Transverse colon (tissue), 4 donors: ENCODE measurements around the gene BNIP3. TPM values are rescaled to one million over a fixed set of nuclear protein-coding genes. Genes with fewer than 3 reads are reported as not detected.

Experiments
- DNase-seq: peaks from one replicate; pipeline ENCODE4 v3.0.0-alpha.2; 2019
- H3K27ac ChIP-seq, 4 donors: fragments of 200-600 bp; sonication (generic); 2 replicates each; pipeline ENCODE4 v1.5.1; 2016 to 2018; ENCODE audit warnings: inconsistent platforms in 4 of 4
- H3K27me3 ChIP-seq: fragments of 200-600 bp; sonication (generic); 2 replicates; pipeline ENCODE4 v1.5.1; 2017; ENCODE audit warnings: inconsistent platforms
- H3K36me3 ChIP-seq, 4 donors: fragments of 200-600 bp; sonication (generic); 2 replicates each; pipeline ENCODE4 v1.5.1; 2017 to 2019; ENCODE audit warnings: inconsistent platforms in 4 of 4
- H3K4me1 ChIP-seq, 4 donors: fragments of 200-600 bp; sonication (generic); 2 replicates each; pipeline ENCODE4 v1.5.1; 2017 to 2020; ENCODE audit warnings: inconsistent platforms in 4 of 4
- H3K4me3 ChIP-seq, 4 donors: fragments of 200-600 bp; sonication (generic); 1 replicate in 1 of 4; 2 replicates in 3 of 4; pipeline versions ENCODE4 v1.5.1 to v1.6.1; 2017 to 2019; ENCODE audit warnings: inconsistent platforms in 4 of 4
- H3K9me3 ChIP-seq, 2 donors: fragments of 200-600 bp; sonication (generic); 2 replicates each; pipeline ENCODE4 v1.5.1; 2017 to 2019; ENCODE audit warnings: inconsistent platforms in 2 of 2
- CTCF ChIP-seq, 5 experiments: fragments of 200-600 bp in 3 of 5; fragments of 450-650 bp in 2 of 5; sonication (generic) in 3 of 5; IDR thresholded peaks; 1 replicate in 2 of 5; 2 replicates in 3 of 5; pipeline ENCODE4 v1.5.1; 2016 to 2017; ENCODE audit warnings: antibody characterized with exemption in 5 of 5, inconsistent platforms in 3 of 5, mild to moderate bottlenecking in 2 of 5, moderate library complexity in 1 of 5
- EP300 ChIP-seq: sonication (generic); formaldehyde crosslinking; IDR thresholded peaks from one replicate; pipeline ENCODE4 v1.6.1; 2017; ENCODE audit warnings: antibody characterized with exemption, low read depth
- POLR2A ChIP-seq: fragments of 450-650 bp; IDR thresholded peaks from one replicate; pipeline ENCODE4 v1.6.1; 2016; ENCODE audit warnings: antibody characterized with exemption, mild to moderate bottlenecking, moderate library complexity
- POLR2AphosphoS5 ChIP-seq, 3 donors: sonication (generic); formaldehyde crosslinking; IDR thresholded peaks; one replicate each; pipeline ENCODE4 v1.6.1; 2016; ENCODE audit warnings: antibody characterized with exemption in 3 of 3
- WGBS, 2 donors: methylation state at CpG; one replicate each; pipeline ENCODE4 v1.1.5; 2018; ENCODE audit warnings: low coverage in 1 of 2; 5-methylcytosine and 5-hydroxymethylcytosine counted together
- in situ Hi-C, 4 donors: fragments of 200-750 bp; cut with MboI; loops; one replicate each; pipeline versions ENCODE4 v1.15.0 to v1.15.1; 2017; ENCODE audit warnings: low sequenced_read_pairs in 3 of 4, low pct_ligation_motif_present in 1 of 4, low pct_unique_long_range_greater_than_20kb in 1 of 4
- intact Hi-C: fragments of 100-400 bp; cut with DNase I; formaldehyde crosslinking; loops from one replicate; pipeline ENCODE4 v1.15.1; 2023; ENCODE audit warnings: low total_unique reads
- total RNA-seq, 4 donors: library from RNA; depleted of rRNA; stranded (reverse); fragments of >200 nt; gene quantifications; one replicate each; pipeline ENCODE4 v1.1.0, GENCODE V29; 2016

The BNIP3 gene
- total RNA-seq, 4 donors from 2014 or later: 9.7 to 36.8 (median 27.6) TPM

- intact Hi-C loops (no loop called here), in situ Hi-C loops (no loop called here)
- WGBS, 2 donors: 90 to 95% methylated on average over 2 to 20 of the region's 20 CpGs
Observed at GRCh38 chr10:131963350-131963749, 18.4 kb downstream of the BNIP3 start.

GRCh38 chr10:131961777-131962662, 19.7 kb downstream of the BNIP3 start:
- Histone ChIP-seq H3K27ac (no peak overlapping the region), H3K4me3 (no peak overlapping the region), H3K27me3 (no peaks in the 10 kb centered on the region), H3K4me1 (no peaks in the 10 kb centered on the region), H3K36me3 (no peaks in the 10 kb centered on the region), H3K9me3 (no peaks in the 10 kb centered on the region)
- in situ Hi-C loops: no loop called here
- TF ChIP-seq POLR2A (no peak), EP300 (no peak), POLR2AphosphoS5 (IDR thresholded peaks at IDR 0.05) (no peak)
- WGBS, 2 donors: 89 to 92% methylated on average over 24 to 31 of the region's 32 CpGs
- DNase-seq: no peak
- intact Hi-C loops: no loop called here

More at GRCh38 chr10:131963350-131963749, 18.4 kb downstream of the BNIP3 start:
- H3K36me3 ChIP-seq: no peaks in the 10 kb centered on the region
- no peak for TF ChIP-seq EP300
- TF ChIP-seq POLR2AphosphoS5 (IDR thresholded peaks at IDR 0.05): no peak
- TF ChIP-seq CTCF (IDR thresholded peaks at IDR 0.05): no peak
- no peak for TF ChIP-seq POLR2A
- no peak for DNase-seq
- no peaks in the 10 kb centered on the region for H3K4me1 ChIP-seq
- no peaks in the 10 kb centered on the region for H3K27me3 ChIP-seq
- H3K9me3 ChIP-seq: no peaks in the 10 kb centered on the region
- H3K27ac ChIP-seq: no peak overlapping the region
- H3K4me3 ChIP-seq: no peak overlapping the region

- intact Hi-C loops: no loop called here
- H3K9me3 ChIP-seq: no peaks in the 10 kb centered on the region
- in situ Hi-C loops: no loop called here
- DNase-seq: no peak
- no peaks in the 10 kb centered on the region for H3K4me1 ChIP-seq
- 85% methylated on average over 17 of the region's 26 CpGs; no CpG with 5 or more reads in 1 of the 2 donors for WGBS, 2 donors
- H3K27ac ChIP-seq: no peak overlapping the region
- H3K36me3 ChIP-seq: peaks cover 0 to 6% (median 2%) of the 10 kb centered on the region in 4 donors
- no peaks in the 10 kb centered on the region for H3K27me3 ChIP-seq
- TF ChIP-seq POLR2A (no peak), EP300 (no peak), CTCF (IDR thresholded peaks at IDR 0.05) (no peak), POLR2AphosphoS5 (IDR thresholded peaks at IDR 0.05) (no peak)
- no peak overlapping the region for H3K4me3 ChIP-seq
Observed at GRCh38 chr10:131961047-131961776, 20.5 kb downstream of the BNIP3 start.

- H3K4me3 ChIP-seq: no peak overlapping the region
- no peaks in the 10 kb centered on the region for H3K27me3 ChIP-seq
- DNase-seq: no peak
- peaks cover 0 to 11% (median 5%) of the 10 kb centered on the region in 4 donors for H3K36me3 ChIP-seq
- H3K4me1 ChIP-seq: no peaks in the 10 kb centered on the region
- in situ Hi-C loops (no loop called here), intact Hi-C loops (no loop called here)
- 90% methylated on average over 18 of the region's 18 CpGs; no CpG with 5 or more reads in 1 of the 2 donors for WGBS, 2 donors
- TF ChIP-seq POLR2AphosphoS5 (IDR thresholded peaks at IDR 0.05) (no peak), POLR2A (no peak), EP300 (no peak), CTCF (IDR thresholded peaks at IDR 0.05) (no peak)
- H3K27ac ChIP-seq: no peak overlapping the region
- no peaks in the 10 kb centered on the region for H3K9me3 ChIP-seq
Observed at GRCh38 chr10:131960631-131961046, 21.1 kb downstream of the BNIP3 start.
